Kidney tubule cell (primary cell): Measurements from ENCODE around the gene NFATC3.
"Not testable (repeated sequence)": the region's sequence is repeated elsewhere in the genome, so short reads cannot be mapped to it uniquely, and the experiment has no call there.

ENCODE experiments used
- DNase-seq: peaks from one replicate; pipeline ENCODE4 v3.0.0-alpha.2; 2018; ENCODE audit warnings: low spot score

NFATC3 gene

GRCh38 chr16:68120496-68120895 lies 35.3 kb downstream of the NFATC3 start:
- DNase-seq = not testable (repeated sequence)

- DNase-seq = no peak
These were observed 41.2 kb downstream of the NFATC3 start for GRCh38 chr16:68126395-68126794.

- peak; percentile 70 for DNase-seq
These were observed 43.6 kb downstream of the NFATC3 start for GRCh38 chr16:68128577-68129305.

- DNase-seq = no peak
These were observed 45.4 kb downstream of the NFATC3 start for GRCh38 chr16:68130520-68130919.

GRCh38 chr16:68131813-68132706 lies 46.9 kb downstream of the NFATC3 start:
- no peak for DNase-seq

GRCh38 chr16:68133000-68133399 lies 47.8 kb downstream of the NFATC3 start:
- DNase-seq = not testable (repeated sequence)

- DNase-seq = no peak
These were observed 49.5 kb downstream of the NFATC3 start for GRCh38 chr16:68134644-68135043.

- no peak for DNase-seq
These were observed 51.3 kb downstream of the NFATC3 start for GRCh38 chr16:68136515-68136914.

GRCh38 chr16:68144008-68144407 lies 58.8 kb downstream of the NFATC3 start:
- no peak for DNase-seq

GRCh38 chr16:68146585-68146984 lies 61.4 kb downstream of the NFATC3 start:
- peak; percentile 23 for DNase-seq

- DNase-seq = no peak
These were observed 62.3 kb downstream of the NFATC3 start for GRCh38 chr16:68147444-68147843.

GRCh38 chr16:68149596-68149995 lies 64.4 kb downstream of the NFATC3 start:
- DNase-seq = no peak

- no peak for DNase-seq
These were observed 70.3 kb downstream of the NFATC3 start for GRCh38 chr16:68155425-68155824.

- no peak for DNase-seq
These were observed 77.2 kb downstream of the NFATC3 start for GRCh38 chr16:68162413-68162812.

GRCh38 chr16:68163275-68163674 lies 78.1 kb downstream of the NFATC3 start:
- DNase-seq = not testable (repeated sequence)

GRCh38 chr16:68166264-68166663 lies 81.1 kb downstream of the NFATC3 start:
- DNase-seq = no peak

GRCh38 chr16:68179196-68179795 lies 94.1 kb downstream of the NFATC3 start:
- DNase-seq = no peak

GRCh38 chr16:68179855-68180254 lies 94.7 kb downstream of the NFATC3 start:
- no peak for DNase-seq

- no peak for DNase-seq
These were observed 97.9 kb downstream of the NFATC3 start for GRCh38 chr16:68183046-68183445.

GRCh38 chr16:68186877-68187276 lies 101.7 kb downstream of the NFATC3 start:
- DNase-seq = no peak

GRCh38 chr16:68187505-68187904 lies 102.3 kb downstream of the NFATC3 start:
- no peak for DNase-seq

- DNase-seq = no peak
These were observed 103.0 kb downstream of the NFATC3 start for GRCh38 chr16:68188170-68188569.

GRCh38 chr16:68190081-68190480 lies 104.9 kb downstream of the NFATC3 start:
- DNase-seq = no peak
